HG03460 (cell line): ENCODE data around the gene HLF.

Source experiments
- ATAC-seq: cut with Tn5 transposase; IDR thresholded peaks from one replicate; pipeline ENCODE4 v1.9.1; 2021; ENCODE audit not compliant: unreplicated experiment

The HLF gene

DNA sequence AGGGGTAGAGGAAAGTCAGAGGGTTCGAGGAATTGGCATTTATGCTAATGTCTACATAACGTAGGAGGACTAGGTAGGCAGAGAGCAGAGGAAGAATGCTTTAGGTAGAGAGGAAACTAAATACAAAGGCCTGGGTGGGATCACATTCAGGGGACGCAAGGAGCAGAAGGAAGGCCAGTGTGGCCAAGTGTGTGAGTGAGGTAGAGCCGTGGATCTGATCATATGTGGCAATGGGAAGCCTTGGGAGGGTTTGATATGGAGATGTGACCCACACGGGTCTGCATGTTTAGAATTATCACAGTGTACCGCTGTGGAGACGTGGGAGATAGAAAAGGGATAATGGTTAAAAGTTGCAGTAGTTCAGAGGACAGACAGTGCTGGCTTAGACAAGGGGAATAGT, 43.1 kb downstream of the HLF start:
- no peak for ATAC-seq

DNA sequence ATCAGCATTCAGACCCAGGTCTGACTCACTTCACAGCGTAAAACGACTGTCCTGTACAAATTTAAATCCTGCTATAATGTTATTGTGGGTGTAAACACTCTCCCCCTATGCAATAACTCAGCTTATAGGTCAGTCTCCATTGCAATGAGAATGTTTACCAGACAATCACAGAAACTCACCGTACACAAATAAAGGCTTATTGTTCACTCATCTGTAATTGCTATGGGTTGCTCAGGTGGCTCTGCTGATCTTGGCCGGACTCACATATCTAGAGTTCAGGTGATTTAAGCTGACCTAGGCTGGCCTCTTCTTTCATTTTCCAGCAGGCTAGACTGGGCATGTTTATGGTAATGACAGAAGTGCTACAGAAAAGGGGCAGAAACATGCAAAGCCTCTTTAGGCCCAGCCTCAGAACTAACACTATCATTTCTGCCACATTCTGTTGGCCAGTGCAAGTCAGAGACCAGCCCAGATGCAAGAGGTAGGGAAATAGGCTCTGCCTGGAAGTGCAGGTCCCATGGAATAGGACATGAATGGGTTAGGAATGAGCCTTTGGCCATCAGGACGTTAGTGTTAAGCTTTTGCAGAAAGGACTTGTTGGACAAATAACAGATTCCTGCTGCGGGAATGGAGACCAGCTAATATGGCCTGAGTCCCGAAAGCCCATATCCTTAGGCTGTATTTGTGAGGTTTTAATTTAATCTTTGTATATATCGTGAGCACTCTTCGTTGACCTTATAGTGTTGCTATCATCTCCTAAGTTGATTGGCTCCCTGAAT, 44.0 kb downstream of the HLF start:
- ATAC-seq, result no peak

DNA sequence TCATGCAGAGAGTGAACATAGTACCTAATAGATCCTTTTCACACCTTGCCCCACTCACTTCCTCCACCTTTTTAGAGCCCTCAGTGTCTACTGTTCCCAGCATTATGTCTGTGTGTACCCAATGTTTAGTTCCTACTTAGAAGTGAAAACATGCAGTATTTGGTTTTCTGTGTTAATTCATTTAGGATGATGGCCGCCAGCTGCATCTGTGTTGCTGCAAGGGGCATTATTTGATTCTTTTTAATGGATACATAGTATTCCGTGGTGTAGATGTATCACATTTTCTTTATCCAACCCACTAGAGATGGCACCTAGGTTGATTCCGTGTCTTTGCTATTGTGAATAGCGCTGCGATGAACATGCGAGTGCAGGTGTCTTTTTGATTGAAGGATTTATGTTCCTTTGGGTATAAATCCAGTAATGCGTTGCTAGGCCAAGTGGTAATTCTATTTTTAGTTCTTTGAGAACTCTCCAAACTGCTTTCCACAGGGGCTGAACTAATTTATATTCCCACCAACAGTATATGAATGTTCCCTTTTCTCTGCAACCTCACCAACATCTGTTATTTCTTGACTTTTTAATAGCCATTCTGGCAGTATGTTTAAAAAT, 47.1 kb downstream of the HLF start:
- no peak for ATAC-seq

DNA sequence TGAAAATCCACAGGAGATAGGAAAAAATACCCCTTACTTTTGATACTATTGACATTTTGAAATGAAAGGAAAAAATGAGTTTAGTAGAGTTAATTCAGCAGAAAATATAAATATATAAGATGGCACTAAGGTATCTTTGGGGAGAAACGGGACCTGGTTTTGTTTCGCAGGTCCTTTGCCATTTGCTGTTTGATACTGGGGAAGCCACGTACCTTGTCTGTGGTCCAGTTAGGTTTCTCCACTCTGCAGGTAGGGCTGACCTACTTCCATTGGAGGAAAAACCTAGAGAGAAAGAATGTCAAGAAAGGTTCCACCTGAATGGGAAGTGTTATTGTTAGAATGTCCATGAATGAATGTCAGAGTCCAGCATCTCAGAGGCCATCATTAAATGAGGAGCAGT, 48.1 kb downstream of the HLF start:
- ATAC-seq, result no peak

DNA sequence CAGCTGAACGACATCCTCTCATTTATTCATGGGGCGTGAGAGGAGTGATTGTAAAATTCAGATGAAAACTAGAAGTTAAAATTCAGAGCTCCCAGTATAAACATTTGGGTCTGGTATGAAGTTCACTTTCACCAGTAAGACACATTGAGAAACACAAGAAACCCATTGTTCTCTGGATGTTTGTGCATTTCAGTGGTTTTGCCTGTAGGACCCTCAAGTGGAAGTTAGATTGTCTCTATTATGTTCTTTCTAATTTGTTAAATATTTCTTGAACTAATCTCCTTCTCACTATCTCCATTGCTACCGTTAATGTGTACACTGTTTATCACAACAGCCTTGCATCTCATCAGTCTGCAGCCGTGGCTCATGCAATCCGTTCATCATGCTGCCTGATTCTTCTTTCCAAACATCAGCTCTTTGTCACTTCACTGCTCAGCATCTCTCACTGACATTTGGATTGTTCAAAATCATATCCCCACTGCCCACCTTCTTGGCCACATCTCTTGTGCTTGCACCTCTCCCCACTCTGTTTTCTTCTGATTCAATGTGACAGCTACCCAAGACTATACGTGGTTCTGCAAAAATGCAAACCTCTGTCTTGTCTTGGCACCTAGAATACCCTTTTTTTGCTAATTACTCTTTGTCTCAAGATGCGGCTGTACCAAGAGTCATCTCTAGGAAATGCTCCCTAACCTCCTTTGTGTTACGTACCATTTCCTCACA, 49.5 kb downstream of the HLF start:
- no peak for ATAC-seq

DNA sequence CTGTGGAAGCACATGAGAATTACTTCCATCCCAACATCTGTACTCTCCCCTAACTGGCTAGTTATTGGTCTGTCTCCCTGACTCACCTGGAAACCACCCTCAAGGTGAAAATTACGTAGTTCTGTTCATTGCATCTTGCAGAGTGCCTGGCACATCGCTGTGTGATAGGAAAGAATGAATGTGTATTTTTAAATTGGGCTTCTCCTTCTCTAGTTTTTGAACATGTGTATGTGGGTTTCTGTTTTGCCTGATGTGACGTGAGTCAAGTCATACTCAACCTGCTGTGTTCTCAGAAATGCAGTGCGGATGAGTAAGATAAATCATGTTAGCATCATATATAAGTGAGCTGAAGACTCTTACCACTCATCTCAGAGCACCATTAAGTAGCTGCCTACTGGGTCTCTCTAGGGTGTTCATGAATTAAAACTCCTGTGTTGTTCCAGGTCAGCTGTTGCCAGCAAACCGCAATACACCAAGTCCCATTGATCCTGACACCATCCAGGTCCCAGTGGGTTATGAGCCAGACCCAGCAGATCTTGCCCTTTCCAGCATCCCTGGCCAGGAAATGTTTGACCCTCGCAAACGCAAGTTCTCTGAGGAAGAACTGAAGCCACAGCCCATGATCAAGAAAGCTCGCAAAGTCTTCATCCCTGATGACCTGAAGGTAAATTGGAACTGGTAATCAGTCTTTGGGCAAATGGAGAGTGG, 50.2 kb downstream of the HLF start:
- ATAC-seq, result no peak

DNA sequence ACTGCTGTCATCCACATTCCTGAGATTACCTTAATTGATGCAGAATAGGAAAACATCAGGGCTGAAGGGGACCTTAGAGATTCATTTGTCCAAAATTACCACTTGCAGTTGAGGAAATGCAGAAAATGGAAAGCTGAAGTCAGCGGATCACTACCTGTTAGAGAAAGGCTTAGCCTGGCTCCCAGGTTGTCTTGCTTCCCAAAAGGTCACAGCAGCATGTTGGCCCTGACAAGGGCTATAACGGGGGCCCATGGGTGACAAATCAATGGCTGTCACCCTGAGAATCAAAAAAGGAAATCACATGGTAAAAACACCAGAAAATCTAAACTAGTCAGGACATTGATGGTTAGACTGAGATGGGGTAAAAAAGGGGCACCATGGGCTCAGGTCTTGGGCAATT, 51.7 kb downstream of the HLF start:
- ATAC-seq, result no peak

DNA sequence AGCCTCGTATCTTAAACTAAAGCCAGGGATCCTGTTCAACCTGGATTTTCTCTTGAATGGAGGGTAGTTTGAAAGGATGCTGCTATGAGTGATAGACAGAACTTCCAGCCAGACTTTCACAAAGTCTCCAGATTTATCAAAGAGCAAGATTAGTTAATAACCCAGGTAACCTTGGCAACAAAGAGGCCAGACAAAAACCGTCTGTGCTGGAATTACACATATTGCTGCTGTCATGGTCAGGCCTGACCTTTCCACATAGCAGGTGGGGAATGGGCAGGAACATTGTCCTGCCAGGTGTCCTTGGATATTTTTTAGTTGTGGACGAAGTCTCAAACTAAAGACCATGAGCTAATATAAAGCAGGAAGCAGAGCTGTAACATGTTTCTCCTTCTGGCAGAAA, 52.5 kb downstream of the HLF start:
- no peak for ATAC-seq

DNA sequence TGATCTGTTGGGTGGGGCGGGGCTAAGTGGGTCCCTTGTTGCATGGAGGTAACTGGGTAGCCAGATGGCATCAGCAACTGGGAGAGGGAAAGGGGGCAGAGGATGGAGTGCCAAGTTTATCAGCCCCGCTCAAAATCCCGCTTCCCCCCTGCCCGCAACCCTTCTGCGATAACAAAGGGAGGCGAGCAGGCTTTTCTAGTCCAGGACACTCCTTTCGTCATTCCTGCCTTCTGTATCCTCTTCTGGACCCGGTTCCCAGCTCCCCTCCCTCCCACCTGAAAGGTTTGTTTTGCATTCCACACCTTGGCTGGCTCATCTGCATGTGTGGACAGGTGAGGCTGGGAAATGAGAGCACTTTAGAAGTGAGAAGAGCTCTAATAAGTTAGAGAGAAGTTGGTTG, 53.3 kb downstream of the HLF start:
- ATAC-seq, result no peak

DNA sequence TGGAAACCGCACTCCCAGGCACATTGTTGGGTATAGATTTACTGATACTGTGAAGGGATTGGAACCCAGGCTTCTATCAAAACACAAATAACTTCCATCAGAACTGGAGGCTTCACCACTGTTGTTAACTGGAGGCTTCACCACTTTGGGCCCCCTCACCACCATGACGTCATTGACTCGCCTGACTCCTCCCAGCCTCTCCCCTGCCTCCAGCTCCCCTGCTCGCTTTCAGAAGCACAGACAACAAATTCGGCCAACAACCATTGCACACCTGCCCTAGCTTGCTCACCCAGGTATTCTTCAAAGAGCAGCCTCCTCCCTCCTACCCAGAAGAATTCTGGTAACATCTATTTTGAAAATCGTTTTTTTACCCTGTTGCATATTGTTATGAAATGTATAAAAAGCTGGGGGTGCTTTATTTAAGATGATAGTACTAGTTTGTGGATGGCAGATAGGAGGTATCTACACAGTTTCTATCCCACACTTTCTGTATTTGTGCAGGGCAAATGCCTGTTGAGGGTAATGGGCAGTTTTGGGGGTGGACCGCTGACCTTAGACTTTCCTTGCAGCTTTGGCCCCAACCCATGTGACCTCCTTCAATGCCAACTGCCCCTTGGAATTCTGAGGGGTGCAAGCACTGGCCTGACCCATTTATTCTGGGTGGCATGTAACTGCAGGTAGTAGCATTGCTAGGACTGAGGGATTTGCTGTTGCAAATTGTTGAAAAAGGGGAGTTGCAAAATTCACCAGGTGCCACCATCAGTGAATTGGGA, 54.1 kb downstream of the HLF start:
- no peak for ATAC-seq

DNA sequence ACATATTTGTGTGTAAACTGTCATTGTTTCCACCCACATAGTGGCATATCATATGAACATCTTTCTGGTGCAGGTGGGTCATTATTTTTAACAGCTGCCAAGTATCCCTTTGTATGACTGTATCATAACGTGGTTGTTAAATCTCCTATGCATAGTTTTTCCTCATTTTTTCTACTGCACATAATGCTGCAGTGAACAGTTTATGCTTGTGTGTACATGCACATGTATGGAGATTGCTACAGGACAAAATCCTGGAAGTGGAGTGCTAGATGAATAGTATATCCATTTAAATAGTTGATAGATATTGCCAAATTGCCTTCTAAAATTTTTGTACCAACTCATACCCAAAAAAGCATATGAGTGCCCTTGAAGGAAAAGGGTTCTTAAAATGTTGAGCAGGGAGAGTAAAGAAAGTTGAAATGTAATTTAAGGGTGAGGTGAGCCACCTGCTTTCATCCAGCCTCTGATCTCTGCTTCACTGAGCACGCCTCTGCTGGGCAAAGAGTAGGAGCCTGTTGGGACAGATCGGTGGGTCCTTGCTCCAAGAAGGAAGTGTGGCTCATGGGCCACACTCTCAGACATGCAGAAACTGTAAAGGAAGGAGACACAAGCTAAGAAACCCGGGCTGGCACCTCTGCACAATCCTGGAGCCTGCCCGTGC, 55.3 kb downstream of the HLF start:
- no peak for ATAC-seq

DNA sequence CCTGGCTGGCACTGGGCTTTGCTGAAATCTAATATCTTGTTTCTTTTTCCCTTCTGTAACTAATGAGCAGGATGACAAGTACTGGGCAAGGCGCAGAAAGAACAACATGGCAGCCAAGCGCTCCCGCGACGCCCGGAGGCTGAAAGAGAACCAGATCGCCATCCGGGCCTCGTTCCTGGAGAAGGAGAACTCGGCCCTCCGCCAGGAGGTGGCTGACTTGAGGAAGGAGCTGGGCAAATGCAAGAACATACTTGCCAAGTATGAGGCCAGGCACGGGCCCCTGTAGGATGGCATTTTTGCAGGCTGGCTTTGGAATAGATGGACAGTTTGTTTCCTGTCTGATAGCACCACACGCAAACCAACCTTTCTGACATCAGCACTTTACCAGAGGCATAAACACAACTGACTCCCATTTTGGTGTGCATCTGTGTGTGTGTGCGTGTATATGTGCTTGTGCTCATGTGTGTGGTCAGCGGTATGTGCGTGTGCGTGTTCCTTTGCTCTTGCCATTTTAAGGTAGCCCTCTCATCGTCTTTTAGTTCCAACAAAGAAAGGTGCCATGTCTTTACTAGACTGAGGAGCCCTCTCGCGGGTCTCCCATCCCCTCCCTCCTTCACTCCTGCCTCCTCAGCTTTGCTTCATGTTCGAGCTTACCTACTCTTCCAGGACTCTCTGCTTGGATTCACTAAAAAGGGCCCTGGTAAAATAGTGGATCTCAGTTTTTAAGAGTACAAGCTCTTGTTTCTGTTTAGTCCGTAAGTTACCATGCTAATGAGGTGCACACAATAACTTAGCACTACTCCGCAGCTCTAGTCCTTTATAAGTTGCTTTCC, 56.0 kb downstream of the HLF start:
- no peak for ATAC-seq

DNA sequence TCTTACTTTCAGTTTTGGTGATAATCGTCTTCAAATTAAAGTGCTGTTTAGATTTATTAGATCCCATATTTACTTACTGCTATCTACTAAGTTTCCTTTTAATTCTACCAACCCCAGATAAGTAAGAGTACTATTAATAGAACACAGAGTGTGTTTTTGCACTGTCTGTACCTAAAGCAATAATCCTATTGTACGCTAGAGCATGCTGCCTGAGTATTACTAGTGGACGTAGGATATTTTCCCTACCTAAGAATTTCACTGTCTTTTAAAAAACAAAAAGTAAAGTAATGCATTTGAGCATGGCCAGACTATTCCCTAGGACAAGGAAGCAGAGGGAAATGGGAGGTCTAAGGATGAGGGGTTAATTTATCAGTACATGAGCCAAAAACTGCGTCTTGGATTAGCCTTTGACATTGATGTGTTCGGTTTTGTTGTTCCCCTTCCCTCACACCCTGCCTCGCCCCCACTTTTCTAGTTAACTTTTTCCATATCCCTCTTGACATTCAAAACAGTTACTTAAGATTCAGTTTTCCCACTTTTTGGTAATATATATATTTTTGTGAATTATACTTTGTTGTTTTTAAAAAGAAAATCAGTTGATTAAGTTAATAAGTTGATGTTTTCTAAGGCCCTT, 56.8 kb downstream of the HLF start:
- no peak for ATAC-seq

DNA sequence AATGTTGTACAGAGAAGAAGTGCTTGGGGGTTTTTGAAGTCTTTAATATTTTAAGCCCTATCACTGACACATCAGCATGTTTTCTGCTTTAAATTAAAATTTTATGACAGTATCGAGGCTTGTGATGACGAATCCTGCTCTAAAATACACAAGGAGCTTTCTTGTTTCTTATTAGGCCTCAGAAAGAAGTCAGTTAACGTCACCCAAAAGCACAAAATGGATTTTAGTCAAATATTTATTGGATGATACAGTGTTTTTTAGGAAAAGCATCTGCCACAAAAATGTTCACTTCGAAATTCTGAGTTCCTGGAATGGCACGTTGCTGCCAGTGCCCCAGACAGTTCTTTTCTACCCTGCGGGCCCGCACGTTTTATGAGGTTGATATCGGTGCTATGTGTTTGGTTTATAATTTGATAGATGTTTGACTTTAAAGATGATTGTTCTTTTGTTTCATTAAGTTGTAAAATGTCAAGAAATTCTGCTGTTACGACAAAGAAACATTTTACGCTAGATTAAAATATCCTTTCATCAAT, 57.8 kb downstream of the HLF start:
- no peak for ATAC-seq

DNA sequence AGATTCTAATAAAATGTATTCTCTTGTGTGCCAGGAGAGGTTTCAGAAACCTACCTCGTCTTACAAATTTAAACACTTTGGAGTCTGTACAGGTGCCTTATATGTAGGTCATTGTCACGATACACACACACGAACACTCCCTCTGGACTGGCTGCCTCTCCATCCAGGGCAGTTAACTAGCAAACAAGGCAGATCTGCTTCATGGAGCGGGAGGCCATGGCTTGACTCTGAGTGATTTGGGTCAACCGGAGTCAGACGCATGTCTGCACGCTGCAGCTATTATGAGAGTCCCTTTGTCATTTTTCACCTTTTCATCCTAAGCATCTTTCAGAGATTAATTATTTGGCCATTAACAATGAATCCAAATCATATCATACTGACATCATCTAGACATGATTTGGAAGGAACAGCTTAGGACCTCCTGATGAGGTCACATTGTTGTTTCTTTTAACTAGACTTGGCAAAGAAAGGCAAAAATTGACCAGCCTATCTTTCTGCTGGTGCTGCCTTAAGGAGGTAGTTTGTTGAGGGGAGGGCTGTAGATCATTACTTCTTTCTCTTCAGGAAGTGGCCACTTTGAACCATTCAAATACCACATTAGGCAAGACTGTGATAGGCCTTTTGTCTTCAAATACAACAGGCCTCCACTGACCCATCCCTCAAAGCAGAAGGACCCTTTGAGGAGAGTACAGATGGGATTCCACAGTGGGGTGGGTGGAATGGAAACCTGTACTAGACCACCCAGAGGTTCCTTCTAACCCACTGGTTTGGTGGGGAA, 58.9 kb downstream of the HLF start:
- no peak for ATAC-seq

DNA sequence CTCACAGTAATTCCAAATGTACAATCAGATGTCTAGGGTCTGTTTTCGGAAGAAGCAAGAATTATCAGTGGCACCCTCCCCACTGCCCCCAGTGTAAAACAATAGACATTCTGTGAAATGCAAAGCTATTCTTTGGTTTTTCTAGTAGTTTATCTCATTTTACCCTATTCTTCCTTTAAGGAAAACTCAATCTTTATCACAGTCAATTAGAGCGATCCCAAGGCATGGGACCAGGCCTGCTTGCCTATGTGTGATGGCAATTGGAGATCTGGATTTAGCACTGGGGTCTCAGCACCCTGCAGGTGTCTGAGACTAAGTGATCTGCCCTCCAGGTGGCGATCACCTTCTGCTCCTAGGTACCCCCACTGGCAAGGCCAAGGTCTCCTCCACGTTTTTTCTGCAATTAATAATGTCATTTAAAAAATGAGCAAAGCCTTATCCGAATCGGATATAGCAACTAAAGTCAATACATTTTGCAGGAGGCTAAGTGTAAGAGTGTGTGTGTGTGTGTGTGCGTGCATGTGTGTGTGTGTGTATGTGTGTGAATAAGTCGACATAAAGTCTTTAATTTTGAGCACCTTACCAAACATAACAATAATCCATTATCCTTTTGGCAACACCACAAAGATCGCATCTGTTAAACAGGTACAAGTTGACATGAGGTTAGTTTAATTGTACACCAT, 59.7 kb downstream of the HLF start:
- no peak for ATAC-seq

DNA sequence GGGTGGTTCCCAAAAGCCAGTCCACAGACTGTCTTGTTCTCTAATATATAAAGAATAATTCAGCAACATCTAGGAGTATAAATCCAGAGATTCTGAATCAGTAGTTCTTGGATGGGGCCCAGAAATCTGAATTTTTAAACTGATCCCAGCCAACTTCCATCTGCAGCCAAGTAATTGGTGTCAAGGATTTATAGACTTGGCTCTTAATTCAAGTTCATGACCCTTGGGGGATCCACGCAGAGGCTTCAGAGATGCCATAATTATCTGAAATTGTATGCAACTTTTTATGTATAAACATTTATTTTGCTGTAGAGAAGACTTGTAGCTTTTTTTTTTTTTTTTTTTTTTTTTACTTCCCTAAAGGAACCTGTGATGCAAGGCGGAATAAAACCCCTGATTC, 60.6 kb downstream of the HLF start:
- ATAC-seq, result no peak
